Gastroesophageal sphincter (tissue), 4 donors: ENCODE data around the gene ATG7. TPM values are rescaled to one million over a fixed set of nuclear protein-coding genes. Genes with fewer than 3 reads are reported as not detected.

ENCODE experiments used
- ATAC-seq: fragments of 150-250 bp; one replicate; pipeline ENCODE4 v1.9.1; 2016; ENCODE audit warnings: mild to moderate bottlenecking, moderate library complexity
- H3K27ac ChIP-seq, 4 donors: fragments of 200-600 bp; sonication (generic) in 3 of 4; 1 replicate in 3 of 4; 2 replicates in 1 of 4; pipeline ENCODE4 v1.5.1; 2016 to 2019
- H3K27me3 ChIP-seq: fragments of 200-600 bp; sonication (generic); one replicate; pipeline ENCODE4 v1.5.1; 2019
- H3K36me3 ChIP-seq, 2 donors: fragments of 200-600 bp; sonication (generic); one replicate each; pipeline ENCODE4 v1.5.1; 2019; ENCODE audit warnings: control low read depth in 1 of 2
- H3K4me1 ChIP-seq, 3 donors: fragments of 200-600 bp; sonication (generic); 1 replicate in 2 of 3; 2 replicates in 1 of 3; pipeline ENCODE4 v1.5.1; 2016 to 2019; ENCODE audit warnings: control low read depth in 2 of 3
- H3K4me3 ChIP-seq, 2 donors: fragments of 200-600 bp; sonication (generic); one replicate each; pipeline ENCODE4 v1.5.1; 2019; ENCODE audit warnings: mild to moderate bottlenecking in 1 of 2, moderate library complexity in 1 of 2
- H3K9me3 ChIP-seq, 3 donors: fragments of 200-600 bp; sonication (generic); one replicate each; pipeline ENCODE4 v1.5.1; 2017 to 2019; ENCODE audit warnings: control low read depth in 2 of 3
- CTCF ChIP-seq, 4 experiments: fragments of 200-600 bp in 2 of 4; fragments of 450-650 bp in 2 of 4; sonication (generic) in 1 of 4; IDR thresholded peaks; one replicate each; pipeline ENCODE4 v1.5.1; 2017 to 2019; ENCODE audit warnings: antibody characterized with exemption in 4 of 4, mild to moderate bottlenecking in 2 of 4, moderate library complexity in 2 of 4
- EP300 ChIP-seq: sonication (generic); formaldehyde crosslinking; IDR thresholded peaks from one replicate; pipeline ENCODE4 v1.6.1; 2017; ENCODE audit warnings: antibody characterized with exemption, mild to moderate bottlenecking
- POLR2A ChIP-seq, 2 donors: fragments of 450-650 bp; IDR thresholded peaks; one replicate each; pipeline ENCODE4 v1.6.1; 2017; ENCODE audit warnings: antibody characterized with exemption in 2 of 2, mild to moderate bottlenecking in 2 of 2, moderate library complexity in 1 of 2
- POLR2AphosphoS5 ChIP-seq: sonication (generic); formaldehyde crosslinking; IDR thresholded peaks from one replicate; pipeline ENCODE4 v1.6.1; 2017; ENCODE audit warnings: antibody characterized with exemption
- WGBS, 2 donors: methylation state at CpG; one replicate each; pipeline ENCODE4 v1.1.5; 2018; ENCODE audit warnings: low coverage in 1 of 2; 5-methylcytosine and 5-hydroxymethylcytosine counted together
- total RNA-seq, 4 donors: library from RNA; depleted of rRNA; stranded (reverse); fragments of >200 nt; gene quantifications; one replicate each; pipeline ENCODE4 v1.1.0, GENCODE V29; 2016

The ATG7 gene
- 10 to 100 TPM; 28.3 to 64.9 (median 36.5) TPM for total RNA-seq

GRCh38 chr3:11271986-11272904 is at the start of gene ATG7:
Gene ATG7 (plus strand): TSS chr3:11272397. CDS start chr3:11298696, 26,299 bp downstream.
- H3K27ac ChIP-seq: peak within 1 kb of the TSS; percentile 64 to 85 (median 84)
- no peak for TF ChIP-seq EP300
- peak; percentile 88 for TF ChIP-seq POLR2A (IDR thresholded peaks at IDR 0.05)
- peak; percentile 95 for TF ChIP-seq POLR2AphosphoS5
- peak in 2 of 4 experiments; percentile 40 to 51 for TF ChIP-seq CTCF (IDR thresholded peaks at IDR 0.05)
- ATAC-seq: peak; percentile 98
- 0 to 7% methylated on average over 2 to 6 of the region's 51 CpGs for WGBS, 2 donors
- H3K27me3 ChIP-seq: no peaks in the 10 kb centered on the region
- H3K9me3 ChIP-seq: no peaks in the 10 kb centered on the region
- H3K36me3 ChIP-seq: no peaks in the 10 kb centered on the region
- H3K4me3 ChIP-seq: peak within 1 kb of the TSS; percentile 88 to 89
- H3K4me1 ChIP-seq: peaks cover 8 to 26% (median 12%) of the 10 kb centered on the region in 3 donors

- H3K27me3 ChIP-seq: no peaks in the 10 kb centered on the region
- 100% methylated on average over 1 to 2 of the region's 3 CpGs for WGBS, 2 donors
- H3K9me3 ChIP-seq: no peaks in the 10 kb centered on the region
- H3K4me3 ChIP-seq: no peak overlapping the region
- H3K27ac ChIP-seq: peak overlapping the region in 1 of 4 donors; percentile 79
- H3K4me1 ChIP-seq: peaks cover 0 to 11% (median 6%) of the 10 kb centered on the region in 3 donors
- H3K36me3 ChIP-seq: no peaks in the 10 kb centered on the region
- ATAC-seq: no peak
- TF ChIP-seq POLR2A (IDR thresholded peaks at IDR 0.05) (no peak), POLR2AphosphoS5 (no peak), CTCF (IDR thresholded peaks at IDR 0.05) (no peak)
Observed at GRCh38 chr3:11224010-11224409, 48.2 kb upstream of the ATG7 start.

- WGBS, 2 donors: 92 to 100% methylated on average over 2 to 3 of the region's 3 CpGs
- Histone ChIP-seq H3K27me3 (no peaks in the 10 kb centered on the region), H3K9me3 (no peaks in the 10 kb centered on the region), H3K4me1 (peaks cover 0 to 11% (median 6%) of the 10 kb centered on the region in 3 donors), H3K36me3 (no peaks in the 10 kb centered on the region), H3K27ac (peak overlapping the region; percentile 14 to 80 (median 70)), H3K4me3 (no peak overlapping the region)
- TF ChIP-seq EP300: no peak
- no peak for TF ChIP-seq POLR2AphosphoS5
- no peak for TF ChIP-seq POLR2A (IDR thresholded peaks at IDR 0.05)
- no peak for TF ChIP-seq CTCF (IDR thresholded peaks at IDR 0.05)
- ATAC-seq: no peak
Observed at GRCh38 chr3:11224870-11225229, 47.3 kb upstream of the ATG7 start.

- H3K36me3 ChIP-seq: no peaks in the 10 kb centered on the region
- 86 to 94% methylated on average over 5 to 6 of the region's 6 CpGs for WGBS, 2 donors
- TF ChIP-seq POLR2AphosphoS5 (no peak), CTCF (IDR thresholded peaks at IDR 0.05) (no peak), POLR2A (IDR thresholded peaks at IDR 0.05) (no peak), EP300 (no peak)
- no peaks in the 10 kb centered on the region for H3K27me3 ChIP-seq
- peaks cover 0 to 11% (median 6%) of the 10 kb centered on the region in 3 donors for H3K4me1 ChIP-seq
- ATAC-seq: no peak
- H3K4me3 ChIP-seq: no peak overlapping the region
- no peaks in the 10 kb centered on the region for H3K9me3 ChIP-seq
- peak overlapping the region; percentile 45 to 80 (median 70) for H3K27ac ChIP-seq
Observed at GRCh38 chr3:11226042-11226370, 46.2 kb upstream of the ATG7 start.

GRCh38 chr3:11228041-11228440 is 44.2 kb upstream of the ATG7 start:
- WGBS, 2 donors: 61 to 88% methylated on average over 1 to 4 of the region's 4 CpGs
- no peaks in the 10 kb centered on the region for H3K36me3 ChIP-seq
- no peak overlapping the region for H3K4me3 ChIP-seq
- H3K27ac ChIP-seq: peak overlapping the region in 3 of 4 donors; percentile 29 to 66 (median 31)
- H3K4me1 ChIP-seq: peaks cover 0 to 11% (median 6%) of the 10 kb centered on the region in 3 donors
- no peaks in the 10 kb centered on the region for H3K27me3 ChIP-seq
- TF ChIP-seq POLR2A (IDR thresholded peaks at IDR 0.05) (no peak), POLR2AphosphoS5 (no peak)
- no peaks in the 10 kb centered on the region for H3K9me3 ChIP-seq
- peak; percentile 16 for ATAC-seq
